Keratinocyte (primary cell): ENCODE data around the gene CNNM4. TPM values are rescaled to one million over a fixed set of nuclear protein-coding genes. Genes with fewer than 3 reads are reported as not detected.
A peak's percentile ranks its signal among the peaks of the same experiment; 100 is the strongest.

Experiments used
- DNase-seq: peaks from one replicate; pipeline ENCODE4 v3.0.0-alpha.2; 2011; ENCODE audit warnings: low read depth, missing footprints, low spot score
- FAIRE-seq: peaks from 2 replicates; lab custom pipeline; 2011; peaks lifted over from hg19 to GRCh38; lab: Jason Lieb, UNC
- H2AFZ ChIP-seq: 2 replicates; pipeline ENCODE4 v1.6.0; 2012; ENCODE audit warnings: low read length, control low read depth, inconsistent platforms; ENCODE audit not compliant: control insufficient read depth
- H3K27ac ChIP-seq: 2 replicates; pipeline ENCODE4 v1.5.1; 2011; ENCODE audit warnings: low read length; ENCODE audit not compliant: control insufficient read depth, insufficient read depth
- H3K27me3 ChIP-seq: 3 replicates; pipeline ENCODE4 v1.6.0; 2011; ENCODE audit warnings: low read length; ENCODE audit not compliant: control insufficient read depth, insufficient read depth; ENCODE audit errors: extremely low read depth
- H3K36me3 ChIP-seq, 2 experiments: 2 replicates in 1 of 2; 3 replicates in 1 of 2; pipeline ENCODE4 v1.5.1; 2011; ENCODE audit warnings: low read length in 2 of 2, mild to moderate bottlenecking in 1 of 2; ENCODE audit not compliant: control insufficient read depth in 2 of 2, insufficient read depth in 2 of 2; ENCODE audit errors: extremely low read depth in 1 of 2
- H3K4me1 ChIP-seq: 3 replicates; pipeline ENCODE4 v1.5.1; 2011; ENCODE audit warnings: low read length; ENCODE audit not compliant: control insufficient read depth, insufficient read depth; ENCODE audit errors: extremely low read depth
- H3K4me2 ChIP-seq: 3 replicates; pipeline ENCODE4 v1.6.0; 2011; ENCODE audit warnings: low read depth, low read length; ENCODE audit not compliant: control insufficient read depth, insufficient read depth; ENCODE audit errors: extremely low read depth
- H3K4me3 ChIP-seq, 3 experiments: fragments of 200-600 bp in 1 of 3; sonication (generic) in 1 of 3; 2 replicates in 2 of 3; 3 replicates in 1 of 3; pipeline ENCODE4 v1.5.1; 2011 to 2016; ENCODE audit warnings: low read length in 3 of 3, mild to moderate bottlenecking in 3 of 3, control low read depth in 2 of 3, inconsistent platforms in 1 of 3, low read depth in 1 of 3, mixed read lengths in 1 of 3, mixed run types in 1 of 3, moderate library complexity in 1 of 3; ENCODE audit not compliant: control insufficient read depth in 2 of 3, insufficient read depth in 2 of 3; ENCODE audit errors: extremely low read depth in 1 of 3
- H3K79me2 ChIP-seq: 2 replicates; pipeline ENCODE4 v1.6.0; 2012; ENCODE audit warnings: low read length; ENCODE audit not compliant: control insufficient read depth, insufficient read depth
- H3K9ac ChIP-seq: 3 replicates; pipeline ENCODE4 v1.6.0; 2011; ENCODE audit warnings: low read length; ENCODE audit not compliant: control insufficient read depth, insufficient read depth; ENCODE audit errors: extremely low read depth
- H3K9me1 ChIP-seq: 3 replicates; pipeline ENCODE4 v1.6.0; 2011; ENCODE audit warnings: low read length; ENCODE audit not compliant: control insufficient read depth, insufficient read depth; ENCODE audit errors: extremely low read depth
- H3K9me3 ChIP-seq: 2 replicates; pipeline ENCODE4 v1.5.1; 2012; ENCODE audit warnings: low read depth, low read length; ENCODE audit not compliant: control insufficient read depth
- H4K20me1 ChIP-seq: 3 replicates; pipeline ENCODE4 v1.6.0; 2011; ENCODE audit warnings: low read length; ENCODE audit not compliant: control insufficient read depth, insufficient read depth; ENCODE audit errors: extremely low read depth
- CTCF ChIP-seq, 3 experiments: IDR thresholded peaks in 1 of 3; conservative IDR thresholded peaks in 1 of 3; optimal IDR thresholded peaks in 1 of 3; 2 replicates in 2 of 3; 3 replicates in 1 of 3; pipeline versions ENCODE3 to v1.5.1; 2011; ENCODE audit warnings: low read length in 3 of 3, mild to moderate bottlenecking in 3 of 3, moderate library complexity in 2 of 3, control low read depth in 1 of 3, inconsistent platforms in 1 of 3; ENCODE audit not compliant: insufficient read depth in 2 of 3; ENCODE audit errors: extremely low read depth in 1 of 3
- EZH2 ChIP-seq: IDR thresholded peaks from one replicate; pipeline ENCODE4 v1.6.1; 2012; ENCODE audit warnings: inconsistent platforms, mild to moderate bottlenecking, low read length, moderate library complexity
- dilution Hi-C: fragments of 300-500 bp; cut with MboI; formaldehyde crosslinking; loops from one replicate; pipeline ENCODE4 v1.7.0; 2020; ENCODE audit warnings: low sequenced_read_pairs; ENCODE audit not compliant: extremely low pct_ligation_motif_present
- polyA plus RNA-seq, 5 experiments: library from polyadenylated mRNA; depleted of rRNA in 3 of 5; stranded (reverse) in 3 of 5; stranded (forward) in 1 of 5; unstranded in 1 of 5; fragments of >200 nt; gene quantifications; 1 replicate in 1 of 5; 2 replicates in 3 of 5; 3 replicates in 1 of 5; pipeline versions ENCODE4 v1.2.1 to v1.2.3, GENCODE V29; 2011 to 2012; ENCODE audit warnings: missing spikeins in 2 of 5, low read depth in 1 of 5, low replicate concordance in 1 of 5

The CNNM4 gene
- polyA plus RNA-seq, 1 donor (not counting 4 experiments of a cell fraction or from before 2014, with no cell fraction given) = 4.4 TPM

- FAIRE-seq (no peak), DNase-seq (no peak)
- Histone ChIP-seq H4K20me1 (no peaks in the 10 kb centered on the region), H3K4me1 (peaks cover 15% of the 10 kb centered on the region), H3K9ac (no peak overlapping the region), H3K36me3 (peaks cover 24 to 26% of the 10 kb centered on the region in 2 experiments), H3K9me3 (no peaks in the 10 kb centered on the region), H3K27me3 (no peaks in the 10 kb centered on the region), H2AFZ (no peak overlapping the region), H3K79me2 (no peaks in the 10 kb centered on the region), H3K4me2 (peak overlapping the region; percentile 15), H3K4me3 (no peak overlapping the region), H3K9me1 (no peaks in the 10 kb centered on the region), H3K27ac (no peak overlapping the region)
- dilution Hi-C loops = no loop called here
- no peak for TF ChIP-seq EZH2
- no peak for TF ChIP-seq CTCF (optimal IDR thresholded peaks at IDR 0.05 in 1 of 3, IDR thresholded peaks at IDR 0.05 in 1 of 3, conservative IDR thresholded peaks at IDR 0.05 in 1 of 3; ENCODE audit: extremely low read depth in 1 of 3, insufficient read depth in 2 of 3, low read length in 3 of 3)
These were observed 31.0 kb upstream of the CNNM4 start for GRCh38 chr2:96729748-96730147.

- Histone ChIP-seq H3K9me1 (no peaks in the 10 kb centered on the region), H3K27me3 (no peaks in the 10 kb centered on the region), H4K20me1 (no peaks in the 10 kb centered on the region), H3K9ac (no peak overlapping the region), H3K4me1 (peaks cover 15% of the 10 kb centered on the region), H3K9me3 (no peaks in the 10 kb centered on the region), H3K4me3 (no peak overlapping the region), H3K36me3 (peaks cover 26% of the 10 kb centered on the region in 2 experiments), H3K4me2 (peak overlapping the region; percentile 15), H3K27ac (no peak overlapping the region), H2AFZ (no peak overlapping the region), H3K79me2 (no peaks in the 10 kb centered on the region)
- dilution Hi-C loops = no loop called here
- peak; percentile 82 for DNase-seq
- no peak for TF ChIP-seq EZH2
- TF ChIP-seq CTCF (optimal IDR thresholded peaks at IDR 0.05 in 1 of 3, IDR thresholded peaks at IDR 0.05 in 1 of 3, conservative IDR thresholded peaks at IDR 0.05 in 1 of 3; ENCODE audit: extremely low read depth in 1 of 3, insufficient read depth in 2 of 3, low read length in 3 of 3) = no peak
- FAIRE-seq = peak; percentile 91
These were observed 30.5 kb upstream of the CNNM4 start for GRCh38 chr2:96730212-96730611.
